NOMO-1 treated with DMSO at 0.1 percent for 48 hours (cell line): ENCODE measurements around the gene TOR4A.
"Not testable (repeated sequence)": the region's sequence is repeated elsewhere in the genome, so short reads cannot be mapped to it uniquely, and the experiment has no call there.

Experiments
- DNase-seq: peaks from one replicate; lab custom pipeline; 2025; ENCODE audit not compliant: unreplicated experiment; lab: John Stamatoyannopoulos, UW

Gene TOR4A

GRCh38 chr9:137237759-137238726, 39.5 kb upstream of the TOR4A start:
- DNase-seq, result no peak

DNA sequence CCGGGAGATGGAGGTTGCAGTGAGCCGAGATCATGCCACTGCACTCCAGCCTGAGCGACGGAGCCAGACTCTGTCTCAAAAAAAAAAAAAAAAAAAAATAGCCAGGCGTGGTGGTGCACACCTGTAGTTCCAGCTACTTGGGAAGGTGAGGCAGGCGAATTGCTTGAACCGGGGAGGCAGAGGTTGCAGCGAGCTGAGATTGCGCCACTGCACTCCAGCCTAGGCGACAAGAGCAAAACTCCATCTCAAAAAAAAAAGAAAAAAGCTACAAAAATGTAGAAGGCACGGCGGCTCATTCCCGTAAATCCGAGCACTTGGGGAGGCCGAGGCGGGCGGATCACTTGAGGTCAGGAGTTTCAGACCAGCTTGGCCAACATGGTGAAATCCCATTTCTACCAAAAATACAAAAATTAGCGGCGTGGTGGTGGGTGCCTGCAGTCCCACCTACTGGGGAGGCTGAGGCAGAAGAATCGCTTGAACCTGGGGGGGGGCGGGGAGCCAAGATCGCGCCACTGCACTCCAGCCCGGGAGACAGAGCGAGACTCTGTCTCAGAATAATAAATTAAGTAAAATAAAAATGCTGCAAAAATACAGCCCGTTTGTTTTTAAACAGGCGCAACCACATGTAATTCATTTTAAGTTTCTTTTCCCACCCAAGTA, 37.9 kb upstream of the TOR4A start:
- DNase-seq, result not testable (repeated sequence)

DNA sequence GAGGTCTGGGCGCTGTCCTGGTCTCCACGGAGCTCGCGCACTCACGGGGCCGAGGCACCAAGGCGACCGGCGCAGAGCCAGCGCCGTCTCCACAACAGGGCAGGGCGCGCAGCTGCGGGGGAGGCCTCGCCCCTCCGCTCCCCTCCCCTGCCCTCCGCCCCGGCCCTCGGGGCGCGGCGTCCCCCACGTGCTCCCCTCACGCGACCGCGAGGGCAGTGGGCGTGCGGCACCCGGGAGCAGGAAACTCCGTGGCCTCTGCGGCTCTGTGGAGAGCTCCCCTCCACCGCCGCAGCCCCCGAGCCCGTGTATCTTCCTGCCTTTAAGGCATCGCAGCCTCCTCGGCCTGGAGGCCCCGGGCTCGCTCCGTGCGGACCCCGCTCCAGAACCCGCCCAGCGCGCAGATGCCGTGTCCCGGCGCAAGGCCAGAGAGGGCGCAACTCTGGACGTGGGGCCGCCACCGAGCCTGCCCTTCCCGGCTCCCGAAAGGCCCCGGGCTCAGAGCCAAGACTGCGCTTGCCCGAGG, 37.1 kb upstream of the TOR4A start:
- DNase-seq, result peak; percentile 81

- peak; percentile 100 for DNase-seq
These were observed 36.6 kb upstream of the TOR4A start, which contains the start of gene TUBB4B for GRCh38 chr9:137240841-137241489. Gene TUBB4B (plus strand): TSS chr9:137241287. CDS start chr9:137241361, 74 bp downstream.

GRCh38 chr9:137241490-137242268, 35.8 kb upstream of the TOR4A start:
- peak; percentile 48 for DNase-seq

DNA sequence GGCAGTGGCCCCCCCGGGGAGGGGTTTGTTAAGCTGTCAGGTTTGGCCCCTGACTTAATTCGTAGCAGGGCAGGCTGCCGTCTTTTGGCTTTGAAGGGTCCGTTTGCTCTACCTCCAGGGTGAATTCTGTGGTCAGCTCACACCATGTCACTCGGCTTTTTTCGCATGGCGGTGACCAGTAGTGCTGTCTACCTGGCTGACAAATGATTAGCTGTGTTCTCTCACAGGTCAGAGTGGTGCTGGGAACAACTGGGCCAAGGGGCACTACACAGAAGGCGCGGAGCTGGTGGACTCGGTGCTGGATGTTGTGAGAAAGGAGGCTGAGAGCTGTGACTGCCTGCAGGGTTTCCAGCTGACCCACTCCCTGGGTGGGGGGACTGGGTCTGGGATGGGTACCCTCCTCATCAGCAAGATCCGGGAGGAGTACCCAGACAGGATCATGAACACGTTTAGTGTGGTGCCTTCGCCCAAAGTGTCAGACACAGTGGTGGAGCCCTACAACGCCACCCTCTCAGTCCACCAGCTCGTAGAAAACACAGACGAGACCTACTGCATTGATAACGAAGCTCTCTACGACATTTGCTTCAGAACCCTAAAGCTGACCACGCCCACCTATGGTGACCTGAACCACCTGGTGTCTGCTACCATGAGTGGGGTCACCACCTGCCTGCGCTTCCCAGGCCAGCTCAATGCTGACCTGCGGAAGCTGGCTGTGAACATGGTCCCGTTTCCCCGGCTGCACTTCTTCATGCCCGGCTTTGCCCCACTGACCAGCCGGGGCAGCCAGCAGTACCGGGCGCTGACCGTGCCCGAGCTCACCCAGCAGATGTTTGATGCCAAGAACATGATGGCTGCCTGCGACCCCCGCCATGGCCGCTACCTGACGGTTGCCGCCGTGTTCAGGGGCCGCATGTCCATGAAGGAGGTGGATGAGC, 35.0 kb upstream of the TOR4A start:
- no peak for DNase-seq

DNA sequence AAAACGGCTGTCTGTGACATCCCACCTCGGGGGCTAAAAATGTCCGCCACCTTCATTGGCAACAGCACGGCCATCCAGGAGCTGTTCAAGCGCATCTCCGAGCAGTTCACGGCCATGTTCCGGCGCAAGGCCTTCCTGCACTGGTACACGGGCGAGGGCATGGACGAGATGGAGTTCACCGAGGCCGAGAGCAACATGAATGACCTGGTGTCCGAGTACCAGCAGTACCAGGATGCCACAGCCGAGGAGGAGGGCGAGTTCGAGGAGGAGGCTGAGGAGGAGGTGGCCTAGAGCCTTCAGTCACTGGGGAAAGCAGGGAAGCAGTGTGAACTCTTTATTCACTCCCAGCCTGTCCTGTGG, 34.3 kb upstream of the TOR4A start:
- DNase-seq, result not testable (repeated sequence)

DNA sequence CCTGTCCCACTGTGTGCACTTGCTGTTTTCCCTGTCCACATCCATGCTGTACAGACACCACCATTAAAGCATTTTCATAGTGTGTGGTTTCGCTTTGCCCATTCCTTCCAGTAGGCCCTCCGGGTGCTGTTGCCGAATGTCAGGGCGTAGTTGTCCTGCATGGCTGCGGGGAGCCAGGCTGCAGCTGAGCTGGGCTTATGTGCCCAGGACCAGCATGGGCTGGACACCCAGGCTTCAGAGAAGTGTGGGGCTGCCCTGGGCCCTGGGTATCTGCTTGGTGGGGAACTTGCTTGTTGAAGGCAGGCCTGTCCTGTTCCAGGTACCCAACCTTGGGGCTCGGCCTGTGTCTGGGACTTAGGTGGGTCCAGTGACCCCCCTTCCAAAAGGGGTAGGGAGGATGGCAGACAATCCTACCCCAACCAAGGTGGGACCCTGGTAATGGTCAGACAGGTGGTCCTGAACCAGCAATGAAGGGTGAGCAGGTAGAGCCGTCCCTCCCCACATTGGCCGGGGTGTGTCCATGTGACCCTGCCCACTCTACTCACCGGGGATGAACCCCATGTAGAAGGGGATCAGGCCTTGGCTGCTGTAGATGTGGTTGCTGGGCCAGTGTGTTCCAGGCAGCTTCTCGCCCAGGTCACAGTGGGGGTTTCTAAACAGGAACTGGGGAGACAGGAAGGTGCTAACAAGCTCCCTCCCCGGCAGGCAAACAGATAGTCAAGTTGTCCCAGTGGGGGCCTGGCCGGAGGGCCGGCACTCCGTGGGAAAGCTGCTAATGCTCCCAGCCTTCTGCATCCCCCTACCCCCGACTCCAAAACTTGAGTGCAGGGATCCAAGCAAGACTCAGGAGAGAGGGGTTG, 33.7 kb upstream of the TOR4A start:
- no peak for DNase-seq

DNA sequence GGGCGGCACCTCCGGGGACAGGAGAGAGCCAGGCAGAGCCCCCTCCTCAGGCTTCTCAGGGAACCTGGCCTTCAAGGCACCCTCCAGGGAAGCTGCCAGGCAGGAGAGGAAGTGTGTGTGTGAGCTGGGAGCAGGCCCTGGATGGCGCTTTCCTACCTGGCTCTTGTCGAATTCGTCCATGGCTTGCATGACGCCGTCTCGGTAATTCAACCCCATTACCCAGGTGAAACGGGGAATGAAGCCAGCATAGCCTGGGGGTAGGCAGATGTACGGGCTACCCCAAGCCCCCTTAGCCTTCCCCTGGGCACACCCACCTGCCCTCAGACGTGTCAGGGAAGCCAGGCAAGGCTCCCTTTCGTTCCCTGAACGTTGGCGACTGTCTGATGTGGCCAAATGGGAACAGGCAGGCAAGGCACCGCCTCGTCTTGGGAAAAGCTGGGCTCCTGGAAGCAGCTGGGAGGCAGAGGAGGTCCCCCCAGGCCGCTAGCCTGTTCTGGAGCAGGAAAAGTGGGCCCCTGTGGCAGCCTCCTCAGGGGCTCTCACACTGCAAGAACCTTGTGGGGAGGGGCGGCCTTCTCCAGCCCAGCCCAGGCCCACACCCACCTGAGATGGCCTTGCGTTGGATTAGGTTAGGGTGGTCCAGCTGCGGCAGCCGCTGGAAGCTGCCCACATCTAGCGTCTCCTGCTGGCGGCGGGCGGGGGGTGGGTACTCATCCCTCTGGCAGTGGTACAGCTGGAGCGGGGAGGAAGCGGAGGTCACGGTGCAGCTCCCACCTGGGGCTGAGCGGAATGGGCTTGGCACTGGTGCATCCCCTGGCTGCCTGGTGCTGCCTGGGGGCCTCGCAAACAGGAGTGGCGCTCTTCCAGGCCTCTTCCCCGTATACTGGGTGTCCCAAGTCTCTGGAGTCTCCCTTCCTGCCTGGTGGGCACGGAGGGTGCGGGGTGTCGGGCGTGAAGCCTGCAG, 32.8 kb upstream of the TOR4A start:
- DNase-seq, result no peak

- DNase-seq, result no peak
These were observed 31.8 kb upstream of the TOR4A start for GRCh38 chr9:137245450-137246421.

GRCh38 chr9:137247135-137247915, 30.2 kb upstream of the TOR4A start:
- no peak for DNase-seq

DNA sequence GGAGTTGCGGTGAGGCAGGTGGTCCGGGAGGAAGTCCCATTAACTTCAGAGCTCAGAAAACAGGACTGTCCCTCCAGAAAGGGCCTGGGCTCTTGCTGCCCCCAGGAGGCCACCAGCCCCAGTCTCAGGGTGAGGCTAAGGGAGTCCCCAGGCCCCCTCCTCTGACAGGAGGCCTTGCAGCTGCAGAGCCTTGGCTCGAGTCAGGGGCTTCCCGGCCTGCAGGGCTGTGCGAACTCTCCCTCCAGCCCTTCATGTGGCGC, 29.7 kb upstream of the TOR4A start:
- no peak for DNase-seq

GRCh38 chr9:137250329-137251193, 27.0 kb upstream of the TOR4A start:
- DNase-seq, result no peak

DNA sequence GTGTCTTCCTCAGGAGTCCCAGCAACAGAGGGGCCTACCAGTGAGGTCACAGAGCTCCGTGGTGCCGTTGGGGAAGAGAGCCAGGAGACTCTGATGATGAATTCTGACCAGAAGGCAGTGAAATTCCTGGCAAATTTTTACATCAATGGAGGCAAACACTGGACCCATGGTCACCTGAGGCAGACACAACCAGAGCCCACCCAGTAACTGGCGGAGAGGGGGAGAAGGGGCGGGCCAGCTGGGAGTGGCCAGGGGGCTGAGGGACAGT, 26.4 kb upstream of the TOR4A start, which contains the start of gene STPG3:
Gene STPG3, plus strand, starts transcription at position 93 of the 268 bp plus-strand sequence. Its CDS starts 1 bp downstream, at position 94.
- DNase-seq, result no peak
